GM23338 (cell line): ENCODE results near the gene YIPF2. TPM values are rescaled to one million over a fixed set of nuclear protein-coding genes. Genes with fewer than 3 reads are reported as not detected.

Experiments used
- ATAC-seq: fragments of 200-7000 bp; cut with Tn5 transposase; 3 replicates; pipeline ENCODE4 v1.9.1; 2020
- DNase-seq: peaks from one replicate; pipeline ENCODE4 v3.0.0-alpha.2; 2015; ENCODE audit warnings: low spot score
- H2AFZ ChIP-seq: fragments of 200-600 bp; sonication (generic); 2 replicates; pipeline ENCODE4 v1.8.0; 2016; ENCODE audit warnings: antibody characterized with exemption, mild to moderate bottlenecking, moderate library complexity
- H3F3A ChIP-seq: fragments of 200-600 bp; sonication (generic); replicated peaks from 2 replicates; pipeline ENCODE4 v1.8.0; 2017; ENCODE audit warnings: antibody characterized with exemption, mixed run types, low read depth
- H3K27ac ChIP-seq: fragments of 200-600 bp; sonication (generic); 2 replicates; pipeline ENCODE4 v1.6.1; 2016; ENCODE audit warnings: low read depth
- H3K27me3 ChIP-seq: fragments of 200-600 bp; sonication (generic); 2 replicates; pipeline ENCODE4 v1.8.0; 2016; ENCODE audit warnings: mild to moderate bottlenecking, mixed run types, moderate library complexity; ENCODE audit not compliant: insufficient read depth
- H3K36me3 ChIP-seq: fragments of 200-600 bp; sonication (generic); 2 replicates; pipeline ENCODE4 v1.8.0; 2016; ENCODE audit warnings: mild to moderate bottlenecking; ENCODE audit not compliant: insufficient read depth
- H3K4me1 ChIP-seq: fragments of 200-600 bp; sonication (generic); 2 replicates; pipeline ENCODE4 v1.8.0; 2016; ENCODE audit warnings: mild to moderate bottlenecking, moderate library complexity; ENCODE audit not compliant: insufficient read depth
- H3K4me2 ChIP-seq: fragments of 200-600 bp; sonication (generic); 2 replicates; pipeline ENCODE4 v1.7.1; 2017; ENCODE audit warnings: mixed run types
- H3K4me3 ChIP-seq: fragments of 200-600 bp; sonication (generic); 2 replicates; pipeline ENCODE4 v1.6.1; 2016; ENCODE audit warnings: mixed run types
- H3K79me2 ChIP-seq: fragments of 200-600 bp; sonication (generic); replicated peaks from 2 replicates; pipeline ENCODE4 v1.8.0; 2017; ENCODE audit warnings: mild to moderate bottlenecking; ENCODE audit not compliant: insufficient read depth
- H3K9me2 ChIP-seq: fragments of 200-600 bp; sonication (generic); 2 replicates; pipeline ENCODE4 v1.8.0; 2017; ENCODE audit not compliant: insufficient read depth
- H4K20me1 ChIP-seq: fragments of 200-600 bp; sonication (generic); replicated peaks from 2 replicates; pipeline ENCODE4 v1.8.0; 2017; ENCODE audit warnings: mild to moderate bottlenecking; ENCODE audit not compliant: insufficient read depth
- H3K27ac Mint-ChIP-seq: 2 replicates; pipeline ENCODE4 v1.8.0; 2020; ENCODE audit warnings: inconsistent platforms, mild to moderate bottlenecking, moderate library complexity, mixed read lengths
- H3K27me3 Mint-ChIP-seq: 3 replicates; pipeline ENCODE4 v1.8.0; 2022; ENCODE audit warnings: low read depth, mild to moderate bottlenecking, moderate library complexity, mixed read lengths, inconsistent platforms; ENCODE audit not compliant: insufficient read depth, poor library complexity
- H3K36me3 Mint-ChIP-seq: 3 replicates; pipeline ENCODE4 v1.8.0; 2021; ENCODE audit warnings: low read depth, mild to moderate bottlenecking, inconsistent platforms, moderate library complexity, mixed read lengths
- H3K4me1 Mint-ChIP-seq: 3 replicates; pipeline ENCODE4 v1.8.0; 2020; ENCODE audit warnings: mild to moderate bottlenecking, inconsistent platforms, mixed read lengths
- H3K4me3 Mint-ChIP-seq: 3 replicates; pipeline ENCODE4 v1.8.0; 2021; ENCODE audit warnings: moderate library complexity, mild to moderate bottlenecking, inconsistent platforms, mixed read lengths
- H3K9me3 Mint-ChIP-seq: 3 replicates; pipeline ENCODE4 v1.8.0; 2020; ENCODE audit warnings: moderate library complexity, mild to moderate bottlenecking, inconsistent platforms, mixed read lengths
- EZH2phosphoT487 ChIP-seq: fragments of 200-600 bp; sonication (generic); IDR thresholded peaks from one replicate; pipeline ENCODE4 v1.8.1; 2018; ENCODE audit warnings: antibody characterized with exemption; ENCODE audit not compliant: unreplicated experiment
- POLR2AphosphoS5 ChIP-seq: IDR thresholded peaks from 2 replicates; pipeline ENCODE4 v1.6.1; 2016; ENCODE audit warnings: antibody characterized with exemption, low read depth
- STAT1 ChIP-seq: IDR thresholded peaks from one replicate; pipeline ENCODE4 v1.6.1; 2016; ENCODE audit warnings: antibody characterized with exemption; ENCODE audit not compliant: unreplicated experiment
- ZNF331 ChIP-seq: fragments of 250-450 bp; sonication (Bioruptor Pico); IDR thresholded peaks from 2 replicates; pipeline ENCODE4 v1.5.0; 2020; ENCODE audit warnings: low read depth, mild to moderate bottlenecking, moderate library complexity
- polyA plus RNA-seq: library from polyadenylated mRNA; unstranded; fragments of >200 nt; fragmentation: Nextera tagmentation; extraction: Ambion mirVana; gene quantifications from 2 replicates; pipeline ENCODE4 v1.2.1, GENCODE V29; 2016
- total RNA-seq: library from RNA; depleted of rRNA; stranded (reverse); fragments of >200 nt; shearing (Covaris generic); gene quantifications from 2 replicates; pipeline ENCODE4 v1.2.3, GENCODE V29; 2014
- TF ChIP-seq, protein P1 (sequence below), 2 experiments: fragments of 200-600 bp in 1 of 2; sonication (generic) in 1 of 2; conservative IDR thresholded peaks; 2 replicates each; pipeline versions ENCODE4 v1.5.1 to v1.6.1; 2016 to 2017; ENCODE audit warnings: antibody characterized with exemption in 2 of 2, low read depth in 2 of 2, mild to moderate bottlenecking in 2 of 2, moderate library complexity in 1 of 2
- TF ChIP-seq, protein P2 (sequence below): fragments of 250-450 bp; sonication (Bioruptor Pico); IDR thresholded peaks from 2 replicates; pipeline ENCODE4 v1.5.0; 2020; ENCODE audit warnings: mild to moderate bottlenecking, moderate library complexity
- TF ChIP-seq, protein P3 (sequence below): IDR thresholded peaks from one replicate; pipeline ENCODE4 v1.6.1; 2018; ENCODE audit warnings: antibody characterized with exemption; ENCODE audit not compliant: unreplicated experiment

YIPF2 gene
- total and polyA plus RNA-seq, 2 experiments from 2014 or later = 36.3 to 63.7 TPM

DNA sequence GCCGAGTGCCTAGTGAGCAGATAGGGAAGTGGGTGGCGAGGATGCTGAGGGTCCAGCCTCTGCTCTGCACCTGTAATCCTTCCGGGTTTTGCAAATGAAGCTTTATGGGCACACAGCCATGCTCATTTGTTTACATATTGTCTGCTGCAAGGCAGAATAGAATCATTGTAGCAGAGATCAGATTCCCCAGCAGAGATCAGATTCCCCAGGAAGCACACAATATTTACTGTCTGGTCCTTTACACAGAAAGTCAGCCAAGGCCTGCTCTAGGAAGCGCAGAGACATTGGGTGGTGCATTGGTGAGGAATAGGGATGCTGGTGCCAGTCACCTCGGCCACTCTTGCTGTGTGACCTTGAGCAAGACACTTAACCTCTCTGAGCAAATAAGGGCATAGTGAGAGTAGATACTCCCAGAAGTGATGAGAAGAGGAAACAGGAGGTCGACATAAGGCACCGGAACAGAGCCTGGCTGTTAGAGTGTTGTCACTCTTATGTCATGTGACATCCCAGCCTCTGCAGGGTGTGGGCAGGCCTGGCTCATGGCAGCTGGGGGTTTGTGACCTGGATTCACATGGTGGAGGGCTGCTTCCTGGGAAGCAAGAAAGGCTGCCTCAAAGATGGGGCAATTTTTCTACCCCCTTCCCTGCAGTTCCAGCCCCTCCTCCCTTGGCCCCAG is 31.4 kb downstream of the YIPF2 start (continued):
- TF ChIP-seq, protein P1, sequence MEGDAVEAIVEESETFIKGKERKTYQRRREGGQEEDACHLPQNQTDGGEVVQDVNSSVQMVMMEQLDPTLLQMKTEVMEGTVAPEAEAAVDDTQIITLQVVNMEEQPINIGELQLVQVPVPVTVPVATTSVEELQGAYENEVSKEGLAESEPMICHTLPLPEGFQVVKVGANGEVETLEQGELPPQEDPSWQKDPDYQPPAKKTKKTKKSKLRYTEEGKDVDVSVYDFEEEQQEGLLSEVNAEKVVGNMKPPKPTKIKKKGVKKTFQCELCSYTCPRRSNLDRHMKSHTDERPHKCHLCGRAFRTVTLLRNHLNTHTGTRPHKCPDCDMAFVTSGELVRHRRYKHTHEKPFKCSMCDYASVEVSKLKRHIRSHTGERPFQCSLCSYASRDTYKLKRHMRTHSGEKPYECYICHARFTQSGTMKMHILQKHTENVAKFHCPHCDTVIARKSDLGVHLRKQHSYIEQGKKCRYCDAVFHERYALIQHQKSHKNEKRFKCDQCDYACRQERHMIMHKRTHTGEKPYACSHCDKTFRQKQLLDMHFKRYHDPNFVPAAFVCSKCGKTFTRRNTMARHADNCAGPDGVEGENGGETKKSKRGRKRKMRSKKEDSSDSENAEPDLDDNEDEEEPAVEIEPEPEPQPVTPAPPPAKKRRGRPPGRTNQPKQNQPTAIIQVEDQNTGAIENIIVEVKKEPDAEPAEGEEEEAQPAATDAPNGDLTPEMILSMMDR (conservative IDR thresholded peaks at IDR 0.05; ENCODE audit: low read depth in 2 of 2) = no peak
- no peak for TF ChIP-seq ZNF331 (CRISPR knock-in tag)
- no peak for TF ChIP-seq EZH2phosphoT487
- no peak for TF ChIP-seq STAT1

DNA sequence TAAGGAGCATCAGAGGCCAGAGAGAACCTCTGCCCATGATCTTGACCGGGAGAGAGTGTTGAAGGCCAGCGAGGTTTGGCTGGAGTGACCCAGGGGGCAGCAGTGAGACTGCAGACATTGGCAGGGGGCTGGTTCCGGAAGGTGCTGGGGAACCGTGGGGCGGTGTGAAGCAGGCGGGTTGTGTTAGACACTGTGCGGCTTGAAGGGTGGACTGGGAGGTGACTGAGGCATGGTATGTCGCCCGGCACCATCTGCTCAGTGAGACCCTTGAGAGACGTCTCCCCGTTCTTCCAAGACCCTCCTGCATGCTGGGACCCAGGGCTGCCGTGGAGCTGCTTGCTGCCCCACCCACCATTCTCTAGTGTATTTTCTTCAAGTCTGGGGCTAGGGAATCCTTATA is 32.5 kb downstream of the YIPF2 start:
- peak overlapping the region; percentile 11; the same call in 1 of the 2 replicates for H3K27ac Mint-ChIP-seq
- peaks cover 15% of the 10 kb centered on the region for H3K27me3 Mint-ChIP-seq
- H3K4me1 Mint-ChIP-seq = peaks cover 47% of the 10 kb centered on the region
- H3K9me3 Mint-ChIP-seq = no peaks in the 10 kb centered on the region
- DNase-seq (peak; percentile 74), ATAC-seq (peak; percentile 52)
- Histone ChIP-seq H3K27ac (no peak overlapping the region), H3F3A (peaks cover 20% of the 10 kb centered on the region; the same call in 1 of the 2 replicates), H3K79me2 (peaks cover 85% of the 10 kb centered on the region), H3K4me3 (no peak overlapping the region), H3K4me2 (no peak overlapping the region), H4K20me1 (peaks cover 8% of the 10 kb centered on the region), H3K27me3 (no peaks in the 10 kb centered on the region), H2AFZ (no peak overlapping the region), H3K4me1 (peaks cover 46% of the 10 kb centered on the region), H3K36me3 (no peaks in the 10 kb centered on the region), H3K9me2 (no peaks in the 10 kb centered on the region)
- peaks cover 5% of the 10 kb centered on the region; the same call in 1 of the 3 replicates for H3K36me3 Mint-ChIP-seq
- no peak overlapping the region for H3K4me3 Mint-ChIP-seq
- TF ChIP-seq, protein P2, sequence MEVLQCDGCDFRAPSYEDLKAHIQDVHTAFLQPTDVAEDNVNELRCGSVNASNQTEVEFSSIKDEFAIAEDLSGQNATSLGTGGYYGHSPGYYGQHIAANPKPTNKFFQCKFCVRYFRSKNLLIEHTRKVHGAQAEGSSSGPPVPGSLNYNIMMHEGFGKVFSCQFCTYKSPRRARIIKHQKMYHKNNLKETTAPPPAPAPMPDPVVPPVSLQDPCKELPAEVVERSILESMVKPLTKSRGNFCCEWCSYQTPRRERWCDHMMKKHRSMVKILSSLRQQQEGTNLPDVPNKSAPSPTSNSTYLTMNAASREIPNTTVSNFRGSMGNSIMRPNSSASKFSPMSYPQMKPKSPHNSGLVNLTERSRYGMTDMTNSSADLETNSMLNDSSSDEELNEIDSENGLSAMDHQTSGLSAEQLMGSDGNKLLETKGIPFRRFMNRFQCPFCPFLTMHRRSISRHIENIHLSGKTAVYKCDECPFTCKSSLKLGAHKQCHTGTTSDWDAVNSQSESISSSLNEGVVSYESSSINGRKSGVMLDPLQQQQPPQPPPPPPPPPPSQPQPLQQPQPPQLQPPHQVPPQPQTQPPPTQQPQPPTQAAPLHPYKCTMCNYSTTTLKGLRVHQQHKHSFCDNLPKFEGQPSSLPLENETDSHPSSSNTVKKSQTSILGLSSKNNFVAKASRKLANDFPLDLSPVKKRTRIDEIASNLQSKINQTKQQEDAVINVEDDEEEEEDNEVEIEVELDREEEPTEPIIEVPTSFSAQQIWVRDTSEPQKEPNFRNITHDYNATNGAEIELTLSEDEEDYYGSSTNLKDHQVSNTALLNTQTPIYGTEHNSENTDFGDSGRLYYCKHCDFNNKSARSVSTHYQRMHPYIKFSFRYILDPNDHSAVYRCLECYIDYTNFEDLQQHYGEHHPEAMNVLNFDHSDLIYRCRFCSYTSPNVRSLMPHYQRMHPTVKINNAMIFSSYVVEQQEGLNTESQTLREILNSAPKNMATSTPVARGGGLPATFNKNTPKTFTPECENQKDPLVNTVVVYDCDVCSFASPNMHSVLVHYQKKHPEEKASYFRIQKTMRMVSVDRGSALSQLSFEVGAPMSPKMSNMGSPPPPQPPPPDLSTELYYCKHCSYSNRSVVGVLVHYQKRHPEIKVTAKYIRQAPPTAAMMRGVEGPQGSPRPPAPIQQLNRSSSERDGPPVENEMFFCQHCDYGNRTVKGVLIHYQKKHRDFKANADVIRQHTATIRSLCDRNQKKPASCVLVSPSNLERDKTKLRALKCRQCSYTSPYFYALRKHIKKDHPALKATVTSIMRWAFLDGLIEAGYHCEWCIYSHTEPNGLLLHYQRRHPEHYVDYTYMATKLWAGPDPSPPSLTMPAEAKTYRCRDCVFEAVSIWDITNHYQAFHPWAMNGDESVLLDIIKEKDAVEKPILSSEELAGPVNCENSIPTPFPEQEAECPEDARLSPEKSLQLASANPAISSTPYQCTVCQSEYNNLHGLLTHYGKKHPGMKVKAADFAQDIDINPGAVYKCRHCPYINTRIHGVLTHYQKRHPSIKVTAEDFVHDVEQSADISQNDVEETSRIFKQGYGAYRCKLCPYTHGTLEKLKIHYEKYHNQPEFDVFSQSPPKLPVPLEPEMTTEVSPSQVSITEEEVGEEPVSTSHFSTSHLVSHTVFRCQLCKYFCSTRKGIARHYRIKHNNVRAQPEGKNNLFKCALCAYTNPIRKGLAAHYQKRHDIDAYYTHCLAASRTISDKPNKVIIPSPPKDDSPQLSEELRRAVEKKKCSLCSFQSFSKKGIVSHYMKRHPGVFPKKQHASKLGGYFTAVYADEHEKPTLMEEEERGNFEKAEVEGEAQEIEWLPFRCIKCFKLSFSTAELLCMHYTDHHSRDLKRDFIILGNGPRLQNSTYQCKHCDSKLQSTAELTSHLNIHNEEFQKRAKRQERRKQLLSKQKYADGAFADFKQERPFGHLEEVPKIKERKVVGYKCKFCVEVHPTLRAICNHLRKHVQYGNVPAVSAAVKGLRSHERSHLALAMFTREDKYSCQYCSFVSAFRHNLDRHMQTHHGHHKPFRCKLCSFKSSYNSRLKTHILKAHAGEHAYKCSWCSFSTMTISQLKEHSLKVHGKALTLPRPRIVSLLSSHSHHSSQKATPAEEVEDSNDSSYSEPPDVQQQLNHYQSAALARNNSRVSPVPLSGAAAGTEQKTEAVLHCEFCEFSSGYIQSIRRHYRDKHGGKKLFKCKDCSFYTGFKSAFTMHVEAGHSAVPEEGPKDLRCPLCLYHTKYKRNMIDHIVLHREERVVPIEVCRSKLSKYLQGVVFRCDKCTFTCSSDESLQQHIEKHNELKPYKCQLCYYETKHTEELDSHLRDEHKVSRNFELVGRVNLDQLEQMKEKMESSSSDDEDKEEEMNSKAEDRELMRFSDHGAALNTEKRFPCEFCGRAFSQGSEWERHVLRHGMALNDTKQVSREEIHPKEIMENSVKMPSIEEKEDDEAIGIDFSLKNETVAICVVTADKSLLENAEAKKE = no peak
- TF ChIP-seq, protein P1 (conservative IDR thresholded peaks at IDR 0.05; ENCODE audit: low read depth in 2 of 2) = peak; percentile 47 to 75
- TF ChIP-seq, protein P3, sequence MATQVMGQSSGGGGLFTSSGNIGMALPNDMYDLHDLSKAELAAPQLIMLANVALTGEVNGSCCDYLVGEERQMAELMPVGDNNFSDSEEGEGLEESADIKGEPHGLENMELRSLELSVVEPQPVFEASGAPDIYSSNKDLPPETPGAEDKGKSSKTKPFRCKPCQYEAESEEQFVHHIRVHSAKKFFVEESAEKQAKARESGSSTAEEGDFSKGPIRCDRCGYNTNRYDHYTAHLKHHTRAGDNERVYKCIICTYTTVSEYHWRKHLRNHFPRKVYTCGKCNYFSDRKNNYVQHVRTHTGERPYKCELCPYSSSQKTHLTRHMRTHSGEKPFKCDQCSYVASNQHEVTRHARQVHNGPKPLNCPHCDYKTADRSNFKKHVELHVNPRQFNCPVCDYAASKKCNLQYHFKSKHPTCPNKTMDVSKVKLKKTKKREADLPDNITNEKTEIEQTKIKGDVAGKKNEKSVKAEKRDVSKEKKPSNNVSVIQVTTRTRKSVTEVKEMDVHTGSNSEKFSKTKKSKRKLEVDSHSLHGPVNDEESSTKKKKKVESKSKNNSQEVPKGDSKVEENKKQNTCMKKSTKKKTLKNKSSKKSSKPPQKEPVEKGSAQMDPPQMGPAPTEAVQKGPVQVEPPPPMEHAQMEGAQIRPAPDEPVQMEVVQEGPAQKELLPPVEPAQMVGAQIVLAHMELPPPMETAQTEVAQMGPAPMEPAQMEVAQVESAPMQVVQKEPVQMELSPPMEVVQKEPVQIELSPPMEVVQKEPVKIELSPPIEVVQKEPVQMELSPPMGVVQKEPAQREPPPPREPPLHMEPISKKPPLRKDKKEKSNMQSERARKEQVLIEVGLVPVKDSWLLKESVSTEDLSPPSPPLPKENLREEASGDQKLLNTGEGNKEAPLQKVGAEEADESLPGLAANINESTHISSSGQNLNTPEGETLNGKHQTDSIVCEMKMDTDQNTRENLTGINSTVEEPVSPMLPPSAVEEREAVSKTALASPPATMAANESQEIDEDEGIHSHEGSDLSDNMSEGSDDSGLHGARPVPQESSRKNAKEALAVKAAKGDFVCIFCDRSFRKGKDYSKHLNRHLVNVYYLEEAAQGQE = no peak
- no peak for TF ChIP-seq POLR2AphosphoS5
